SK-N-SH treated with all-trans-retinoic acid at 6 μM for 48 hours (cell line): ENCODE results near the gene ZNF69.

Source experiments
- ARNTL ChIP-seq: fragments of 450-650 bp; formaldehyde crosslinking; IDR thresholded peaks from 2 replicates; pipeline ENCODE4 v1.5.0; 2020; ENCODE audit warnings: low read depth, mild to moderate bottlenecking, moderate library complexity, borderline replicate concordance
- CSDC2 ChIP-seq: fragments of 250-450 bp; sonication (Bioruptor Pico); IDR thresholded peaks from 2 replicates; pipeline ENCODE4 v1.5.0; 2020; ENCODE audit warnings: mild to moderate bottlenecking, moderate library complexity
- GLIS3 ChIP-seq: fragments of 250-450 bp; sonication (Bioruptor Pico); IDR thresholded peaks from 2 replicates; pipeline ENCODE4 v1.5.0; 2020; ENCODE audit warnings: mild to moderate bottlenecking, moderate library complexity
- ISL1 ChIP-seq: fragments of 250-450 bp; sonication (Bioruptor Pico); IDR thresholded peaks from 2 replicates; pipeline ENCODE4 v2.1.2; 2022; ENCODE audit warnings: mild to moderate bottlenecking, moderate library complexity
- PATZ1 ChIP-seq: fragments of 250-450 bp; sonication (Bioruptor Pico); IDR thresholded peaks from 2 replicates; pipeline ENCODE4 v1.8.0; 2020; ENCODE audit warnings: mild to moderate bottlenecking, moderate library complexity, borderline replicate concordance
- POU6F1 ChIP-seq: fragments of 250-450 bp; sonication (Bioruptor Pico); IDR thresholded peaks from 2 replicates; pipeline ENCODE4 v1.8.0; 2021; ENCODE audit warnings: low read depth, mild to moderate bottlenecking, moderate library complexity, borderline replicate concordance
- TCF4 ChIP-seq: fragments of 250-450 bp; sonication (Bioruptor Pico); IDR thresholded peaks from 2 replicates; pipeline ENCODE4 v1.8.0; 2021; ENCODE audit warnings: mild to moderate bottlenecking, moderate library complexity, borderline replicate concordance
- TSHZ2 ChIP-seq: fragments of 250-450 bp; sonication (Bioruptor Pico); IDR thresholded peaks from 2 replicates; pipeline ENCODE4 v1.5.0; 2020; ENCODE audit warnings: mild to moderate bottlenecking, moderate library complexity
- ZFP3 ChIP-seq: fragments of 250-450 bp; sonication (Bioruptor Pico); IDR thresholded peaks from 2 replicates; pipeline ENCODE4 v1.5.0; 2020; ENCODE audit warnings: mild to moderate bottlenecking, moderate library complexity
- ZNF565 ChIP-seq: fragments of 450-650 bp; formaldehyde crosslinking; conservative IDR thresholded peaks from 2 replicates; pipeline ENCODE4 v1.5.0; 2020; ENCODE audit warnings: low read depth, mild to moderate bottlenecking, moderate library complexity
- TF ChIP-seq, protein P1 (sequence below): fragments of 250-450 bp; sonication (Bioruptor Pico); IDR thresholded peaks from 2 replicates; pipeline ENCODE4 v1.5.1; 2020; ENCODE audit warnings: low read depth, mild to moderate bottlenecking, moderate library complexity

DNA sequence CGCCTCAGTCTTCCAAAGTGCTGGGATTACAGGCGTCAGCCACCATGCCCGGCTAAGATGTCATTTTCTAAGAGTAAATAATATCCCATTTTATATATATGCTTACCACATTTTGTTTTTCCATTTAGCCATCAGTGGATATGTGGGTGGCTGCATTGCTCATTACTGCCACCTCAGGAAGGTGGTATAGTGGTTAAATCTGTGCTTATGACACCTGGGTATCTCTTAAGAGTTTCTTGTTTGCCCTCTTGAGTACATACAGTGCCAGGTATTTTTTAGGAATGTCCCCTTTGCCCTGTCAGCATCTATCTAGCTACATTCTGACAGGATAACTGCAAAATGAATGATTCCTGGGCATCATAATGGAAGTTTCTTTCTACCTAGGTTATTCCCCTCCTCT lies 14.6 kb downstream of the ZNF69 start:
- no peak for TF ChIP-seq ZFP3 (CRISPR knock-in tag)
- no peak for TF ChIP-seq TCF4 (CRISPR knock-in tag)
- no peak for TF ChIP-seq GLIS3
- TF ChIP-seq, protein P1, sequence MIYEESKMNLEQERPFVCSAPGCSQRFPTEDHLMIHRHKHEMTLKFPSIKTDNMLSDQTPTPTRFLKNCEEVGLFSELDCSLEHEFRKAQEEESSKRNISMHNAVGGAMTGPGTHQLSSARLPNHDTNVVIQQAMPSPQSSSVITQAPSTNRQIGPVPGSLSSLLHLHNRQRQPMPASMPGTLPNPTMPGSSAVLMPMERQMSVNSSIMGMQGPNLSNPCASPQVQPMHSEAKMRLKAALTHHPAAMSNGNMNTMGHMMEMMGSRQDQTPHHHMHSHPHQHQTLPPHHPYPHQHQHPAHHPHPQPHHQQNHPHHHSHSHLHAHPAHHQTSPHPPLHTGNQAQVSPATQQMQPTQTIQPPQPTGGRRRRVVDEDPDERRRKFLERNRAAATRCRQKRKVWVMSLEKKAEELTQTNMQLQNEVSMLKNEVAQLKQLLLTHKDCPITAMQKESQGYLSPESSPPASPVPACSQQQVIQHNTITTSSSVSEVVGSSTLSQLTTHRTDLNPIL (CRISPR knock-in tag) = no peak
- TF ChIP-seq ISL1 (CRISPR knock-in tag) = no peak
- no peak for TF ChIP-seq PATZ1
- no peak for TF ChIP-seq CSDC2 (CRISPR knock-in tag)
- no peak for TF ChIP-seq ARNTL (CRISPR knock-in tag)
- TF ChIP-seq TSHZ2 = no peak
- no peak for TF ChIP-seq ZNF565 (CRISPR knock-in tag)
- no peak for TF ChIP-seq POU6F1 (CRISPR knock-in tag)
